Prostate gland (tissue), 2 donors: Measurements from ENCODE around the gene LRIG2.

Source experiments
- POLR2A ChIP-seq: fragments of 450-650 bp; IDR thresholded peaks from one replicate; pipeline ENCODE4 v1.6.1; 2016; ENCODE audit warnings: antibody characterized with exemption, mild to moderate bottlenecking
- POLR2AphosphoS5 ChIP-seq: sonication (generic); formaldehyde crosslinking; IDR thresholded peaks from one replicate; pipeline ENCODE4 v1.6.1; 2017; ENCODE audit warnings: antibody characterized with exemption
- TF ChIP-seq, protein P1 (sequence below), 4 experiments: fragments of 200-600 bp in 2 of 4; fragments of 450-650 bp in 2 of 4; sonication (generic) in 2 of 4; IDR thresholded peaks; 1 replicate in 3 of 4; 2 replicates in 1 of 4; pipeline ENCODE4 v1.5.1; 2016 to 2019; ENCODE audit warnings: antibody characterized with exemption in 4 of 4, mild to moderate bottlenecking in 2 of 4, moderate library complexity in 2 of 4

DNA sequence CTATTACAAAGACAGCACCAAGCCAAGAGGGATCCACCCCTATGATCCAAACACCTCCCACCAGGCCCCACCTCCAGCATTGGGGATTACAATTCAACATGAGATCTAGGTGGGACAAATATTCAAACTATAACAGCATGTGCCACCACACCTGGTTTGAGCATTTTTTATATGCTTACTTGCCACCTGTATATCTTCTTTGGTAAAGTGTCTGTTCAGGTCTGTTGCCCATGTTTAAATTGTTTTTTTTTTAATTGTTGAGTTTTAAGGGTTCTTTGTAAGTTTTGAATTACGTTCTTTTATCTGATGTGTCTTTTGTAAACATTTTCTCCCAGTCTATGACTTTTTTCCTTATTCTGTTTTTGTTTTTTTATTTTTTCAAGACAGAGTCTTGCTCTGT lies 83.4 kb downstream of the LRIG2 start:
- TF ChIP-seq, protein P1, sequence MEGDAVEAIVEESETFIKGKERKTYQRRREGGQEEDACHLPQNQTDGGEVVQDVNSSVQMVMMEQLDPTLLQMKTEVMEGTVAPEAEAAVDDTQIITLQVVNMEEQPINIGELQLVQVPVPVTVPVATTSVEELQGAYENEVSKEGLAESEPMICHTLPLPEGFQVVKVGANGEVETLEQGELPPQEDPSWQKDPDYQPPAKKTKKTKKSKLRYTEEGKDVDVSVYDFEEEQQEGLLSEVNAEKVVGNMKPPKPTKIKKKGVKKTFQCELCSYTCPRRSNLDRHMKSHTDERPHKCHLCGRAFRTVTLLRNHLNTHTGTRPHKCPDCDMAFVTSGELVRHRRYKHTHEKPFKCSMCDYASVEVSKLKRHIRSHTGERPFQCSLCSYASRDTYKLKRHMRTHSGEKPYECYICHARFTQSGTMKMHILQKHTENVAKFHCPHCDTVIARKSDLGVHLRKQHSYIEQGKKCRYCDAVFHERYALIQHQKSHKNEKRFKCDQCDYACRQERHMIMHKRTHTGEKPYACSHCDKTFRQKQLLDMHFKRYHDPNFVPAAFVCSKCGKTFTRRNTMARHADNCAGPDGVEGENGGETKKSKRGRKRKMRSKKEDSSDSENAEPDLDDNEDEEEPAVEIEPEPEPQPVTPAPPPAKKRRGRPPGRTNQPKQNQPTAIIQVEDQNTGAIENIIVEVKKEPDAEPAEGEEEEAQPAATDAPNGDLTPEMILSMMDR (IDR thresholded peaks at IDR 0.05) = no peak
- TF ChIP-seq POLR2AphosphoS5 = no peak
- TF ChIP-seq POLR2A = no peak
